H9 (cell line): ENCODE data around the gene FTO. TPM values are rescaled to one million over a fixed set of nuclear protein-coding genes. Genes with fewer than 3 reads are reported as not detected.

Source experiments
- DNase-seq: peaks from one replicate; pipeline ENCODE4 v3.0.0-alpha.2; 2017
- H2AFZ ChIP-seq: one replicate; pipeline ENCODE4 v1.6.1; 2013; ENCODE audit warnings: mild to moderate bottlenecking, low read length, control low read depth, moderate library complexity
- H2AK5ac ChIP-seq: 2 replicates; pipeline ENCODE4 v1.6.1; 2013; ENCODE audit warnings: low read length, control low read depth, mixed read lengths; ENCODE audit not compliant: insufficient read length
- H2BK120ac ChIP-seq: one replicate; pipeline ENCODE4 v1.6.1; 2013; ENCODE audit warnings: low read depth, mild to moderate bottlenecking, low read length, control low read depth, inconsistent platforms; ENCODE audit not compliant: poor library complexity, severe bottlenecking
- H2BK12ac ChIP-seq: 2 replicates; pipeline ENCODE4 v1.6.1; 2013; ENCODE audit warnings: low read length, control low read depth, mixed read lengths, low read depth; ENCODE audit not compliant: insufficient read length
- H2BK15ac ChIP-seq: 2 replicates; pipeline ENCODE4 v1.6.1; 2013; ENCODE audit warnings: low read depth, low read length, control low read depth
- H2BK20ac ChIP-seq: one replicate; pipeline ENCODE4 v1.6.1; 2013; ENCODE audit warnings: low read depth, mild to moderate bottlenecking, low read length, control low read depth, inconsistent platforms; ENCODE audit not compliant: poor library complexity, severe bottlenecking
- H2BK5ac ChIP-seq: 2 replicates; pipeline ENCODE4 v1.6.1; 2013; ENCODE audit warnings: low read length, control low read depth, mixed read lengths; ENCODE audit not compliant: insufficient read length
- H3K14ac ChIP-seq: 2 replicates; pipeline ENCODE4 v1.6.1; 2013; ENCODE audit warnings: low read length, control low read depth; ENCODE audit not compliant: insufficient read depth
- H3K18ac ChIP-seq: 2 replicates; pipeline ENCODE4 v1.6.1; 2013; ENCODE audit warnings: low read depth, mild to moderate bottlenecking, mixed read lengths, low read length, control low read depth; ENCODE audit not compliant: insufficient read length
- H3K23ac ChIP-seq: 2 replicates; pipeline ENCODE4 v1.6.1; 2013; ENCODE audit warnings: low read length, control low read depth, mixed read lengths, low read depth; ENCODE audit not compliant: insufficient read length
- H3K23me2 ChIP-seq: 2 replicates; pipeline ENCODE4 v1.6.1; 2013; ENCODE audit warnings: low read depth, mild to moderate bottlenecking, mixed read lengths, low read length, control low read depth; ENCODE audit not compliant: insufficient read length, poor library complexity, severe bottlenecking
- H3K27ac ChIP-seq: 2 replicates; pipeline ENCODE4 v1.5.1; 2013; ENCODE audit warnings: low read length, control low read depth, mixed read lengths, low read depth; ENCODE audit not compliant: insufficient read length
- H3K27me3 ChIP-seq: 2 replicates; pipeline ENCODE4 v1.6.1; 2013; ENCODE audit warnings: low read length, control low read depth, inconsistent platforms; ENCODE audit not compliant: insufficient read depth
- H3K4ac ChIP-seq: 2 replicates; pipeline ENCODE4 v1.6.1; 2013; ENCODE audit warnings: low read depth, mild to moderate bottlenecking, control low read depth, inconsistent platforms, low read length, moderate library complexity
- H3K4me1 ChIP-seq: 2 replicates; pipeline ENCODE4 v1.6.1; 2013; ENCODE audit warnings: low read length, control low read depth, inconsistent platforms; ENCODE audit not compliant: insufficient read depth
- H3K4me2 ChIP-seq: 2 replicates; pipeline ENCODE4 v1.6.1; 2013; ENCODE audit warnings: low read length, control low read depth, mixed read lengths; ENCODE audit not compliant: insufficient read length, insufficient read depth
- H3K56ac ChIP-seq: 2 replicates; pipeline ENCODE4 v1.6.1; 2013; ENCODE audit warnings: low read depth, mild to moderate bottlenecking, mixed read lengths, low read length, control low read depth; ENCODE audit not compliant: insufficient read length
- H3K79me1 ChIP-seq: 2 replicates; pipeline ENCODE4 v1.6.1; 2013; ENCODE audit warnings: low read depth, mild to moderate bottlenecking, moderate library complexity, low read length, control low read depth, inconsistent platforms; ENCODE audit not compliant: insufficient read depth, poor library complexity, severe bottlenecking
- H3K79me2 ChIP-seq: 2 replicates; pipeline ENCODE4 v1.6.1; 2013; ENCODE audit warnings: low read length, control low read depth, inconsistent platforms; ENCODE audit not compliant: insufficient read depth
- H3K9ac ChIP-seq: 2 replicates; pipeline ENCODE4 v1.6.1; 2013; ENCODE audit warnings: low read length, control low read depth, mixed read lengths; ENCODE audit not compliant: insufficient read length; ENCODE audit errors: extremely low read depth
- H3K9me3 ChIP-seq: one replicate; pipeline ENCODE4 v1.6.1; 2013; ENCODE audit warnings: low read depth, low read length, inconsistent platforms; ENCODE audit not compliant: control insufficient read depth
- H3T11ph ChIP-seq: one replicate; pipeline ENCODE4 v1.6.1; 2013; ENCODE audit warnings: mild to moderate bottlenecking, low read length, control low read depth, inconsistent platforms
- H4K20me1 ChIP-seq: one replicate; pipeline ENCODE4 v1.6.1; 2013; ENCODE audit not compliant: control insufficient read depth, insufficient read length, insufficient read depth
- H4K5ac ChIP-seq: 2 replicates; pipeline ENCODE4 v1.6.1; 2013; ENCODE audit warnings: low read depth, mild to moderate bottlenecking, mixed read lengths, low read length, control low read depth; ENCODE audit not compliant: insufficient read length
- H4K8ac ChIP-seq: replicated peaks from 2 replicates; pipeline ENCODE4 v1.6.1; 2013; ENCODE audit warnings: low read length, control low read depth, mixed read lengths, low read depth; ENCODE audit not compliant: insufficient read length
- H4K91ac ChIP-seq: 2 replicates; pipeline ENCODE4 v1.6.1; 2013; ENCODE audit warnings: low read depth, mild to moderate bottlenecking, moderate library complexity, mixed read lengths, low read length, control low read depth; ENCODE audit not compliant: insufficient read length
- H3K27ac Mint-ChIP-seq, 3 experiments: 2 replicates in 2 of 3; 3 replicates in 1 of 3; pipeline ENCODE4 v1.8.0; 2020 to 2021; ENCODE audit warnings: mixed read lengths in 3 of 3, mild to moderate bottlenecking in 1 of 3, moderate library complexity in 1 of 3
- H3K27me3 Mint-ChIP-seq: 2 replicates; pipeline ENCODE4 v1.8.0; 2021; ENCODE audit warnings: low read depth, mild to moderate bottlenecking, moderate library complexity, mixed read lengths
- H3K36me3 Mint-ChIP-seq, 3 experiments: 2 replicates in 2 of 3; 3 replicates in 1 of 3; pipeline ENCODE4 v1.8.0; 2020 to 2021; ENCODE audit warnings: low read depth in 3 of 3, mixed read lengths in 3 of 3; ENCODE audit not compliant: insufficient read depth in 1 of 3
- H3K4me1 Mint-ChIP-seq, 2 experiments: 2 replicates each; pipeline ENCODE4 v1.8.0; 2020; ENCODE audit warnings: mixed read lengths in 2 of 2
- H3K4me3 Mint-ChIP-seq, 2 experiments: 2 replicates in 1 of 2; 3 replicates in 1 of 2; pipeline ENCODE4 v1.8.0; 2020 to 2021; ENCODE audit warnings: mild to moderate bottlenecking in 2 of 2, mixed read lengths in 2 of 2, moderate library complexity in 1 of 2
- H3K9me3 Mint-ChIP-seq, 2 experiments: 2 replicates in 1 of 2; 3 replicates in 1 of 2; pipeline ENCODE4 v1.8.0; 2020; ENCODE audit warnings: mild to moderate bottlenecking in 2 of 2, mixed read lengths in 2 of 2, moderate library complexity in 1 of 2
- CTCF ChIP-seq: fragments of 200-600 bp; sonication (generic); conservative IDR thresholded peaks from 3 replicates; pipeline ENCODE4 v1.8.0; 2021; ENCODE audit warnings: antibody characterized with exemption, mild to moderate bottlenecking
- WGBS: extraction: QIAGEN DNeasy Blood & Tissue Kit; methylation state at CpG from one replicate; pipeline ENCODE4 v1.1.7; 2013; ENCODE audit warnings: missing lambda C conversion rate, low lambda C conversion rate, mixed read lengths; ENCODE audit not compliant: insufficient read length; ENCODE audit errors: extremely low coverage; 5-methylcytosine and 5-hydroxymethylcytosine counted together
- total RNA-seq: library from RNA; stranded (reverse); gene quantifications from 2 replicates; pipeline ENCODE4 v1.2.1, GENCODE V29; 2021

FTO gene
- total RNA-seq, 1 experiment from 2014 or later, result 67.9 TPM

GRCh38 chr16:53787423-53787822 is 83.5 kb downstream of the FTO start:
- H3K23ac ChIP-seq, result no peak overlapping the region
- no peak overlapping the region for H3T11ph ChIP-seq
- Mint-ChIP-seq H3K4me1 (peaks cover under 1 to 2% of the 10 kb centered on the region in 2 experiments; a peak in 1 of 4 replicates), H3K9me3 (no peaks in the 10 kb centered on the region), H3K4me3 (no peak overlapping the region), H3K27ac (no peak overlapping the region), H3K36me3 (no peaks in the 10 kb centered on the region; a peak in 1 of 7 replicates), H3K27me3 (no peaks in the 10 kb centered on the region)
- H3K14ac ChIP-seq, result no peak overlapping the region
- H3K4me1 ChIP-seq, result no peaks in the 10 kb centered on the region
- no peak overlapping the region for H2AK5ac ChIP-seq
- H4K91ac ChIP-seq, result no peak overlapping the region
- no peak for TF ChIP-seq CTCF
- no peak overlapping the region for H2BK20ac ChIP-seq
- DNase-seq, result no peak
- no peak overlapping the region for H3K27ac ChIP-seq
- H3K27me3 ChIP-seq, result no peaks in the 10 kb centered on the region
- H2BK5ac ChIP-seq, result no peak overlapping the region
- H3K9ac ChIP-seq, result no peak overlapping the region
- H2BK120ac ChIP-seq, result no peak overlapping the region
- H3K4me2 ChIP-seq, result no peak overlapping the region
- H3K4ac ChIP-seq, result no peak overlapping the region
- no peak overlapping the region for H3K18ac ChIP-seq
- no peak overlapping the region for H2BK15ac ChIP-seq
- H4K8ac ChIP-seq, result no peak overlapping the region
- H2BK12ac ChIP-seq, result no peak overlapping the region
- no peak overlapping the region for H4K5ac ChIP-seq
- no peak overlapping the region for H3K56ac ChIP-seq
- H3K23me2 ChIP-seq, result no peaks in the 10 kb centered on the region
- no peaks in the 10 kb centered on the region for H4K20me1 ChIP-seq
- H3K9me3 ChIP-seq, result no peaks in the 10 kb centered on the region
- no peak overlapping the region for H2AFZ ChIP-seq
- WGBS, result no CpG with 5 or more reads among the region's 2 CpGs
- no peaks in the 10 kb centered on the region for H3K79me2 ChIP-seq
- no peaks in the 10 kb centered on the region for H3K79me1 ChIP-seq
